Measurements from ENCODE around the gene PLBD2.

DNA sequence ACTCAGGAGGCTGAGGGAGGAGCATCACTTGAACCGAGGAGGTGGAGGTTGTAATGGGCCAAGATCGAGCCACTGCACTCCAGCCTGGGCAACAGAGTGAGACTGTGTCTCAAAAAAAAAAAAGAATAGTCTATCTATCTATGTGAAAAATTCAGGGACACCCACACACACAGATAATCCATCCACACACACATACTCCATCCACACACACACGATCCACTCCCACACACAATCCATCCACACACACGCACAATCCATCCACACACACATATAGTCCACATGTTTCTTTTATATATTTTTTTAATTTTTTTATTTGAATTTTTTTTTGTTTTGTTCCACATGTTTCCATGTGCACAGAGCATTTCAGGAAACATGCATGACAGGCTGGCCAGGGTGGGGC lies 42.0 kb downstream of the PLBD2 start:
- TF ChIP-seq, protein P1, sequence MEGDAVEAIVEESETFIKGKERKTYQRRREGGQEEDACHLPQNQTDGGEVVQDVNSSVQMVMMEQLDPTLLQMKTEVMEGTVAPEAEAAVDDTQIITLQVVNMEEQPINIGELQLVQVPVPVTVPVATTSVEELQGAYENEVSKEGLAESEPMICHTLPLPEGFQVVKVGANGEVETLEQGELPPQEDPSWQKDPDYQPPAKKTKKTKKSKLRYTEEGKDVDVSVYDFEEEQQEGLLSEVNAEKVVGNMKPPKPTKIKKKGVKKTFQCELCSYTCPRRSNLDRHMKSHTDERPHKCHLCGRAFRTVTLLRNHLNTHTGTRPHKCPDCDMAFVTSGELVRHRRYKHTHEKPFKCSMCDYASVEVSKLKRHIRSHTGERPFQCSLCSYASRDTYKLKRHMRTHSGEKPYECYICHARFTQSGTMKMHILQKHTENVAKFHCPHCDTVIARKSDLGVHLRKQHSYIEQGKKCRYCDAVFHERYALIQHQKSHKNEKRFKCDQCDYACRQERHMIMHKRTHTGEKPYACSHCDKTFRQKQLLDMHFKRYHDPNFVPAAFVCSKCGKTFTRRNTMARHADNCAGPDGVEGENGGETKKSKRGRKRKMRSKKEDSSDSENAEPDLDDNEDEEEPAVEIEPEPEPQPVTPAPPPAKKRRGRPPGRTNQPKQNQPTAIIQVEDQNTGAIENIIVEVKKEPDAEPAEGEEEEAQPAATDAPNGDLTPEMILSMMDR (conservative IDR thresholded peaks at IDR 0.05) = no peak
- TF ChIP-seq EZH2 (IDR thresholded peaks at IDR 0.05; ENCODE audit: low read depth) = no peak

All from PC-9 (cell line).